ENCODE results near the gene RALY.

Gene RALY

GRCh38 chr20:33963751-33964150 is 30.0 kb upstream of the RALY start:
- no peak for TF ChIP-seq CTCF (IDR thresholded peaks at IDR 0.05; ENCODE audit: low read depth, low read length)
- no peak for DNase-seq (ENCODE audit: extremely low read depth, low read depth)

GRCh38 chr20:33964441-33964840 is 29.3 kb upstream of the RALY start:
- TF ChIP-seq CTCF (IDR thresholded peaks at IDR 0.05; ENCODE audit: low read depth, low read length), result no peak
- no peak for DNase-seq (ENCODE audit: extremely low read depth, low read depth)

GRCh38 chr20:33967126-33967525 is 26.6 kb upstream of the RALY start:
- no peak for TF ChIP-seq CTCF (IDR thresholded peaks at IDR 0.05; ENCODE audit: low read depth, low read length)
- no peak for DNase-seq (ENCODE audit: extremely low read depth, low read depth)

- no peak for TF ChIP-seq CTCF (IDR thresholded peaks at IDR 0.05; ENCODE audit: low read depth, low read length)
- no peak for DNase-seq (ENCODE audit: extremely low read depth, low read depth)
Measured at GRCh38 chr20:33969563-33969962, 24.1 kb upstream of the RALY start.

GRCh38 chr20:33970229-33970628 is 23.5 kb upstream of the RALY start:
- DNase-seq (ENCODE audit: extremely low read depth, low read depth), result no peak
- no peak for TF ChIP-seq CTCF (IDR thresholded peaks at IDR 0.05; ENCODE audit: low read depth, low read length)

- no peak for DNase-seq (ENCODE audit: extremely low read depth, low read depth)
- TF ChIP-seq CTCF (IDR thresholded peaks at IDR 0.05; ENCODE audit: low read depth, low read length), result no peak
Measured at GRCh38 chr20:33971147-33971975, 22.4 kb upstream of the RALY start.

GRCh38 chr20:33976959-33977358 is 16.8 kb upstream of the RALY start:
- no peak for TF ChIP-seq CTCF (IDR thresholded peaks at IDR 0.05; ENCODE audit: low read depth, low read length)
- DNase-seq (ENCODE audit: extremely low read depth, low read depth), result no peak
